ENCODE results near the gene CTSS.
"Not testable (repeated sequence)": the region's sequence is repeated elsewhere in the genome, so short reads cannot be mapped to it uniquely, and the experiment has no call there.

Gene CTSS

GRCh38 chr1:150709031-150709430, 56.5 kb downstream of the CTSS start:
- H2BK12ac ChIP-seq (ENCODE audit: low read length in 2 of 2); H3K23ac ChIP-seq (ENCODE audit: low read length in 2 of 2); H3K36me3 ChIP-seq (ENCODE audit: control insufficient read depth in 1 of 2, insufficient read depth in 2 of 2, low read depth in 1 of 2, low read length in 2 of 2); H3K79me1 ChIP-seq (replicated peaks; ENCODE audit: low read length, poor library complexity, severe bottlenecking); H3K4ac ChIP-seq (ENCODE audit: low read depth in 1 of 2, low read length in 2 of 2); H3K9ac ChIP-seq (ENCODE audit: low read length); H3K27me3 ChIP-seq (ENCODE audit: control insufficient read depth in 1 of 2, insufficient read depth in 1 of 2, low read length in 2 of 2); H3K4me1 ChIP-seq (ENCODE audit: control insufficient read depth, insufficient read depth, low read depth, low read length); H2BK5ac ChIP-seq (ENCODE audit: low read depth, low read length, poor library complexity, severe bottlenecking); H3K27ac ChIP-seq (ENCODE audit: low read length, poor library complexity, severe bottlenecking); H4K91ac ChIP-seq (ENCODE audit: low read length); H3K9me3 ChIP-seq (ENCODE audit: control insufficient read depth, low read length); H2BK120ac ChIP-seq (ENCODE audit: low read depth, low read length); H2AFZ ChIP-seq (ENCODE audit: low read depth, low read length); H2AK5ac ChIP-seq (ENCODE audit: low read length, severe bottlenecking); H2BK15ac ChIP-seq (ENCODE audit: low read depth, poor library complexity, severe bottlenecking); H3K4me3 ChIP-seq (ENCODE audit: insufficient read depth in 1 of 2, low read depth in 1 of 2, low read length in 2 of 2); DNase-seq; H3K4me2 ChIP-seq (ENCODE audit: low read length, poor library complexity, severe bottlenecking); H4K8ac ChIP-seq (ENCODE audit: low read length); H3K18ac ChIP-seq (ENCODE audit: low read depth in 1 of 2, low read length in 2 of 2); H3K14ac ChIP-seq (ENCODE audit: low read length in 2 of 2): not testable (repeated sequence)
- no CpG with 5 or more reads among the region's 1 CpG for WGBS

DNA sequence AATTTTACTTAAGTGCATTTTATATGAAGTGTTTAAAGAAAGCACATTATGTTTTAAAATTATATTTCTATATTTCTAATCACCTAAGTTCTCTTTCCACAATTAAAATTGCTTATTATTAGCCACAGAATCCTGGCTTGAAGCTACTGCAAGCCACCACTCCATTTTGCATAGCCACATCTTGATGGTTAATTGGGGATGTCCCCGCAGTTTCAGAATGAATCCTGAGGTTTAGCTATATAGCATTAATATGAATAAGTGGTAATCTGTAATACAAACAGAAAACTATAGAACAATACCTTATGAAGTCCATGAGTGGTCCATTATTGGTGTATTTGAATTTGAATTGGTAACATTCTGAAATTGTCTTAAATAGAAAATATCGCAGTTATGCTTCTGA, 57.0 kb downstream of the CTSS start:
- Histone ChIP-seq H4K91ac (ENCODE audit: low read length) (no peak overlapping the region), H2AFZ (ENCODE audit: low read depth, low read length) (no peak overlapping the region), H3K4me1 (ENCODE audit: control insufficient read depth, insufficient read depth, low read depth, low read length) (no peaks in the 10 kb centered on the region), H2BK120ac (ENCODE audit: low read depth, low read length) (no peak overlapping the region), H3K27ac (ENCODE audit: low read length, poor library complexity, severe bottlenecking) (no peak overlapping the region), H2AK5ac (ENCODE audit: low read length, severe bottlenecking) (no peak overlapping the region), H3K4me2 (ENCODE audit: low read length, poor library complexity, severe bottlenecking) (no peak overlapping the region), H4K8ac (ENCODE audit: low read length) (no peak overlapping the region), H3K79me1 (replicated peaks; ENCODE audit: low read length, poor library complexity, severe bottlenecking) (no peaks in the 10 kb centered on the region), H3K23ac (ENCODE audit: low read length in 2 of 2) (no peak overlapping the region), H3K9me3 (ENCODE audit: control insufficient read depth, low read length) (no peaks in the 10 kb centered on the region), H3K18ac (ENCODE audit: low read depth in 1 of 2, low read length in 2 of 2) (no peak overlapping the region), H3K4ac (ENCODE audit: low read depth in 1 of 2, low read length in 2 of 2) (no peak overlapping the region), H3K36me3 (ENCODE audit: control insufficient read depth in 1 of 2, insufficient read depth in 2 of 2, low read depth in 1 of 2, low read length in 2 of 2) (no peaks in the 10 kb centered on the region), H3K14ac (ENCODE audit: low read length in 2 of 2) (no peak overlapping the region), H3K27me3 (ENCODE audit: control insufficient read depth in 1 of 2, insufficient read depth in 1 of 2, low read length in 2 of 2) (no peaks in the 10 kb centered on the region), H3K4me3 (ENCODE audit: insufficient read depth in 1 of 2, low read depth in 1 of 2, low read length in 2 of 2) (no peak overlapping the region), H2BK15ac (ENCODE audit: low read depth, poor library complexity, severe bottlenecking) (no peak overlapping the region), H2BK12ac (ENCODE audit: low read length in 2 of 2) (no peak overlapping the region), H3K9ac (ENCODE audit: low read length) (no peak overlapping the region), H2BK5ac (ENCODE audit: low read depth, low read length, poor library complexity, severe bottlenecking) (no peak overlapping the region)
- DNase-seq: no peak
- no CpG with 5 or more reads among the region's 2 CpGs for WGBS

DNA sequence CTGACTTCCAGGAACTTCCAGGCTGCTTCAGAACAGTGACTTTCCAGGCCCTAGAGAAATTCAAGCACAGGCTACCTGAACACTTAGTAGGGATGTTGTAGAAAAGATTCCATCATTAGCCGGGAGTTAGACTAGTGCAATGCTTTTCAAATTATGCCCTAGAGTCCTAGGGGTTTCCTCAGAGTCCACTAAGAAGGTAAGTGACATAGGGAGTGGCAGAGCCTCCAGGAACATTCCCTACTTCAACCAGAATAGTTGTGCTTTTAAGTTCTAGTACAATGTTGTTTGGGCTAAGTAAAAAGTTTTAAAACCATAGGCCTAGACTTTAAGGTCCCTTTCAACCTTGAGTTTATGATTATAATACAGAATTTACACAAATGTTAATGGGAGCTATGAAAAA, 59.5 kb downstream of the CTSS start:
- Histone ChIP-seq H3K36me3 (ENCODE audit: control insufficient read depth in 1 of 2, insufficient read depth in 2 of 2, low read depth in 1 of 2, low read length in 2 of 2) (no peaks in the 10 kb centered on the region), H3K4me3 (ENCODE audit: insufficient read depth in 1 of 2, low read depth in 1 of 2, low read length in 2 of 2) (no peak overlapping the region), H3K9me3 (ENCODE audit: control insufficient read depth, low read length) (no peaks in the 10 kb centered on the region), H2BK12ac (ENCODE audit: low read length in 2 of 2) (no peak overlapping the region), H2AFZ (ENCODE audit: low read depth, low read length) (no peak overlapping the region), H3K9ac (ENCODE audit: low read length) (no peak overlapping the region), H3K79me1 (replicated peaks; ENCODE audit: low read length, poor library complexity, severe bottlenecking) (no peaks in the 10 kb centered on the region), H3K4ac (ENCODE audit: low read depth in 1 of 2, low read length in 2 of 2) (no peak overlapping the region), H2AK5ac (ENCODE audit: low read length, severe bottlenecking) (no peak overlapping the region), H4K8ac (ENCODE audit: low read length) (no peak overlapping the region), H3K4me2 (ENCODE audit: low read length, poor library complexity, severe bottlenecking) (no peak overlapping the region), H2BK120ac (ENCODE audit: low read depth, low read length) (no peak overlapping the region), H3K23ac (ENCODE audit: low read length in 2 of 2) (no peak overlapping the region), H3K27ac (ENCODE audit: low read length, poor library complexity, severe bottlenecking) (no peak overlapping the region), H3K4me1 (ENCODE audit: control insufficient read depth, insufficient read depth, low read depth, low read length) (no peaks in the 10 kb centered on the region), H2BK5ac (ENCODE audit: low read depth, low read length, poor library complexity, severe bottlenecking) (no peak overlapping the region), H3K27me3 (ENCODE audit: control insufficient read depth in 1 of 2, insufficient read depth in 1 of 2, low read length in 2 of 2) (no peaks in the 10 kb centered on the region), H3K14ac (ENCODE audit: low read length in 2 of 2) (no peak overlapping the region), H3K18ac (ENCODE audit: low read depth in 1 of 2, low read length in 2 of 2) (no peak overlapping the region), H4K91ac (ENCODE audit: low read length) (no peak overlapping the region), H2BK15ac (ENCODE audit: low read depth, poor library complexity, severe bottlenecking) (no peak overlapping the region)
- no peak for DNase-seq
- WGBS: 94% methylated on average over 1 of the region's 1 CpG

GRCh38 chr1:150703427-150703826, 62.2 kb downstream of the CTSS start:
- no peak overlapping the region for H2BK12ac ChIP-seq (ENCODE audit: low read length in 2 of 2)
- no peak for DNase-seq
- H3K4me2 ChIP-seq (ENCODE audit: low read length, poor library complexity, severe bottlenecking): no peak overlapping the region
- no peak overlapping the region for H3K23ac ChIP-seq (ENCODE audit: low read length in 2 of 2)
- H2BK120ac ChIP-seq (ENCODE audit: low read depth, low read length): no peak overlapping the region
- no peak overlapping the region for H3K9ac ChIP-seq (ENCODE audit: low read length)
- no peaks in the 10 kb centered on the region for H3K4me1 ChIP-seq (ENCODE audit: control insufficient read depth, insufficient read depth, low read depth, low read length)
- no peaks in the 10 kb centered on the region for H3K27me3 ChIP-seq (ENCODE audit: control insufficient read depth in 1 of 2, insufficient read depth in 1 of 2, low read length in 2 of 2)
- H2AK5ac ChIP-seq (ENCODE audit: low read length, severe bottlenecking): no peak overlapping the region
- no peak overlapping the region for H3K4ac ChIP-seq (ENCODE audit: low read depth in 1 of 2, low read length in 2 of 2)
- no peak overlapping the region for H3K18ac ChIP-seq (ENCODE audit: low read depth in 1 of 2, low read length in 2 of 2)
- no peaks in the 10 kb centered on the region for H3K9me3 ChIP-seq (ENCODE audit: control insufficient read depth, low read length)
- no peak overlapping the region for H4K8ac ChIP-seq (ENCODE audit: low read length)
- H3K36me3 ChIP-seq (ENCODE audit: control insufficient read depth in 1 of 2, insufficient read depth in 2 of 2, low read depth in 1 of 2, low read length in 2 of 2): no peaks in the 10 kb centered on the region
- H3K14ac ChIP-seq (ENCODE audit: low read length in 2 of 2): no peak overlapping the region
- H3K79me1 ChIP-seq (replicated peaks; ENCODE audit: low read length, poor library complexity, severe bottlenecking): no peaks in the 10 kb centered on the region
- no peak overlapping the region for H2BK5ac ChIP-seq (ENCODE audit: low read depth, low read length, poor library complexity, severe bottlenecking)
- H4K91ac ChIP-seq (ENCODE audit: low read length): no peak overlapping the region
- no peak overlapping the region for H2AFZ ChIP-seq (ENCODE audit: low read depth, low read length)
- no peak overlapping the region for H2BK15ac ChIP-seq (ENCODE audit: low read depth, poor library complexity, severe bottlenecking)
- H3K4me3 ChIP-seq (ENCODE audit: insufficient read depth in 1 of 2, low read depth in 1 of 2, low read length in 2 of 2): no peak overlapping the region
- H3K27ac ChIP-seq (ENCODE audit: low read length, poor library complexity, severe bottlenecking): no peak overlapping the region

Data from mesenchymal stem cell (in vitro differentiated cells and primary cell).